ENCODE measurements around the gene BUB1B. TPM values are rescaled to one million over a fixed set of nuclear protein-coding genes. Genes with fewer than 3 reads are reported as not detected.

Gene BUB1B
- total and polyA plus RNA-seq, 7 donors, result 0.33 to 9.6 (median 1.8) TPM

DNA sequence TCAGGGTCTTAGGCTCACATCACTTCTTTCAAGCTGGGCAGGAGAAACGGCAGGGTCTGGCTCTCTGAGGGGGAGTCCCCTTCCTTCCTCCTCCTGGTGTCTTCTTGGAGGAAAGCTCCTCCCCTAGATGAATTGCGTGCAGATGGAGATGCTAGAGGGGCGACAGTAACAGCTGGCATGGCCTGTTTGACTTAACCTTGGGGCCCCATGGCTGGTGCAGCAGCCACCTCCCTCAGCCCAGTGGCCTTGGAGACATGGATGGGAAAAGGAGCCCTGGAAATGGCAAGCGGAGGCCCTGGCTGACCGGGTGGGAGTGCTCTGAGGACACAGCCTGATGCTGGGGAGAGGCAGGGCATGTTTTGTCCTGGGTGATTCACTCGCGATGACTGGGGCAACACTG is 98.2 kb downstream of the BUB1B start:
- DNase-seq, result no peak
- intact Hi-C loops (cut with DNase I), result no loop called here
- no peak overlapping the region for H3K27ac ChIP-seq
- TF ChIP-seq, protein P1, sequence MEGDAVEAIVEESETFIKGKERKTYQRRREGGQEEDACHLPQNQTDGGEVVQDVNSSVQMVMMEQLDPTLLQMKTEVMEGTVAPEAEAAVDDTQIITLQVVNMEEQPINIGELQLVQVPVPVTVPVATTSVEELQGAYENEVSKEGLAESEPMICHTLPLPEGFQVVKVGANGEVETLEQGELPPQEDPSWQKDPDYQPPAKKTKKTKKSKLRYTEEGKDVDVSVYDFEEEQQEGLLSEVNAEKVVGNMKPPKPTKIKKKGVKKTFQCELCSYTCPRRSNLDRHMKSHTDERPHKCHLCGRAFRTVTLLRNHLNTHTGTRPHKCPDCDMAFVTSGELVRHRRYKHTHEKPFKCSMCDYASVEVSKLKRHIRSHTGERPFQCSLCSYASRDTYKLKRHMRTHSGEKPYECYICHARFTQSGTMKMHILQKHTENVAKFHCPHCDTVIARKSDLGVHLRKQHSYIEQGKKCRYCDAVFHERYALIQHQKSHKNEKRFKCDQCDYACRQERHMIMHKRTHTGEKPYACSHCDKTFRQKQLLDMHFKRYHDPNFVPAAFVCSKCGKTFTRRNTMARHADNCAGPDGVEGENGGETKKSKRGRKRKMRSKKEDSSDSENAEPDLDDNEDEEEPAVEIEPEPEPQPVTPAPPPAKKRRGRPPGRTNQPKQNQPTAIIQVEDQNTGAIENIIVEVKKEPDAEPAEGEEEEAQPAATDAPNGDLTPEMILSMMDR (IDR thresholded peaks at IDR 0.05), result no peak
- WGBS, 2 donors, result 68 to 87% methylated on average over 7 of the region's 7 CpGs
- H3K4me3 ChIP-seq, result no peak overlapping the region
- peaks cover 0 to 15% (median 0%) of the 10 kb centered on the region in 4 donors for H3K4me1 ChIP-seq
- no peaks in the 10 kb centered on the region for H3K9me3 ChIP-seq
- no peaks in the 10 kb centered on the region for H3K36me3 ChIP-seq
- peaks cover 0 to 17% (median 0%) of the 10 kb centered on the region in 3 donors for H3K27me3 ChIP-seq

DNA sequence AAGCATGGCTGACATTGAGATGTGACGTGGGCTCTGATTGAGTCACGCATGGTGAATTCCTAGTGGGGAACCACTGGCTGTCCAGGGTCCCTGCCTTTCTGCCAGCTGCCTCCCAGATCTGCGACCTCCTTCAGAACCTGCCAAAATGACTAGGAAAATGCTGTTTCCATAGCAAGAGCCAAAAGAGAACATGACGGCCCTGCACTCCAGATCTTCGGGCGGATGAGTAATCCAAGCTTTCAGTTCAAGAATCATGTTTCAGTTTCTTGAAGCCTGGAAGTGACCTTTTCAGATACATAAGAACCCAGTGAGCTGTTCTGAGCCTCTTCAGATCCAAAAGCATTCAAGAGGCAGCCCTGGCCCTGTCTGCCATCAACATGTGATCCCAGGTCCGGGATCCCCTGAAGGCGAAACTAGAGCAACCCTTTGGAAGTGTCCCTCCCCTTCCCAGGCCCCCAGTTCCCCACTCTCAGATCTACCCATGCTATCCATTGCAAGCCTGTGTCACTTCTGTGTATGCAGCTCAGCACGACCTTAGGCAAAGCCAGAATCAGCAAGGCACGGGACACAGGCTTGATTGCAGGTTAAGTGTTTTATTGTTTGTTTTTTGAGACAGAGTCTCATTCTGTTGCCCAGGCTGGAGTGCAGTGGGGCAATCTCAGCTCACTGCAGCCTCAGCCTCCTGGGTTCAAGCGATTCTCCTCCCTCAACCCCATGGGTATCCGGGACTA is 102.3 kb downstream of the BUB1B start:
- Histone ChIP-seq H3K27me3 (no peaks in the 10 kb centered on the region), H3K4me1 (peaks cover 0 to 38% (median 12%) of the 10 kb centered on the region in 4 donors), H3K9me3 (no peaks in the 10 kb centered on the region), H3K36me3 (no peaks in the 10 kb centered on the region), H3K27ac (peak overlapping the region in 1 of 4 donors; percentile 75), H3K4me3 (no peak overlapping the region)
- intact Hi-C loops (cut with DNase I), result loop anchor here (10.0 kb wide), 1 partner anchor 478 kb away; the partner anchor contains the start of gene FSIP1
- WGBS, 2 donors, result 51 to 77% methylated on average over 12 of the region's 12 CpGs
- TF ChIP-seq POLR2A (IDR thresholded peaks at IDR 0.05), result no peak
- TF ChIP-seq, protein P1 (IDR thresholded peaks at IDR 0.05), result no peak
- TF ChIP-seq EP300 (IDR thresholded peaks at IDR 0.05), result peak in 1 of 4 donors; percentile 72
- peak in 1 of 4 donors; percentile 73 for TF ChIP-seq POLR2AphosphoS5 (IDR thresholded peaks at IDR 0.05)
- DNase-seq, result no peak

DNA sequence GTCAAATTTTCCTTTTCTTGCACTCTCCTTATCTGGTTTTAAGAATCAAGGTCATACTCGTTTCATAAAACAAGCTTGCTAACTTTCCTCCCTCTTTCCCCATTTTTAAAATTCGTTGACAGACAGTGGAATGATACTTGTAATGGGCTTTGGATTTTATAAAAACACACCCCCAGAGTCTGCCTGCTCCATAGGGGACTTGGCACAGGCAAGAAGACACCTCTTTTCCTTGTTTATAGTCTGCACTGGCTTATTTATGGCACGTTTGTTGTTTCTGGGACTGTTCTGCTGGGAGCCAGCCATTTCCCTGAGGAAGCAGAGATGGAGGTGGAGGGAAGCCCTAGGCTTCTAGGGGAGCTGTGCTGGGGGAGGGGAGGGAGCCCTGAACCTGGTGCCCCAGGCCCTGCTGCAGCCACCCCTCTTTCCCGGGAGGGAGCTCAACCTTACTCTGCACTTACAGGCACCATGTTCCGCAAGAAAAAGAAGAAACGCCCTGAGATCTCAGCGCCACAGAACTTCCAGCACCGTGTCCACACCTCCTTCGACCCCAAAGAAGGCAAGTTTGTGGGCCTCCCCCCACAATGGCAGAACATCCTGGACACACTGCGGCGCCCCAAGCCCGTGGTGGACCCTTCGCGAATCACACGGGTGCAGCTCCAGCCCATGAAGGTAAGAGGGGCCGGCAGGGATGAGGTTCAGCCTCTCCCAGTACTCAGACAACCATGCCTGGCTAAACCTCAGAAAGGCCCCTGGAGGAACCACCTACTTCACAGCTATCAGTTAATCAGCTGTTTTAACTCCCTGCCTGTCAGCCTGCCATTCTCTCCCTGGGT is 103.7 kb downstream of the BUB1B start:
- Histone ChIP-seq H3K36me3 (no peaks in the 10 kb centered on the region), H3K4me3 (no peak overlapping the region), H3K4me1 (peaks cover 0 to 38% (median 12%) of the 10 kb centered on the region in 4 donors), H3K9me3 (no peaks in the 10 kb centered on the region), H3K27me3 (no peaks in the 10 kb centered on the region), H3K27ac (peak overlapping the region in 1 of 4 donors; percentile 75)
- WGBS, 2 donors, result 73 to 82% methylated on average over 16 of the region's 16 CpGs
- TF ChIP-seq POLR2AphosphoS5 (IDR thresholded peaks at IDR 0.05) (no peak), POLR2A (IDR thresholded peaks at IDR 0.05) (no peak), EP300 (IDR thresholded peaks at IDR 0.05) (no peak)
- TF ChIP-seq, protein P1 (IDR thresholded peaks at IDR 0.05), result no peak
- intact Hi-C loops (cut with DNase I), result loop anchor here (10.0 kb wide), 1 partner anchor 480 kb away; the partner anchor contains the start of gene FSIP1
- DNase-seq, result no peak

DNA sequence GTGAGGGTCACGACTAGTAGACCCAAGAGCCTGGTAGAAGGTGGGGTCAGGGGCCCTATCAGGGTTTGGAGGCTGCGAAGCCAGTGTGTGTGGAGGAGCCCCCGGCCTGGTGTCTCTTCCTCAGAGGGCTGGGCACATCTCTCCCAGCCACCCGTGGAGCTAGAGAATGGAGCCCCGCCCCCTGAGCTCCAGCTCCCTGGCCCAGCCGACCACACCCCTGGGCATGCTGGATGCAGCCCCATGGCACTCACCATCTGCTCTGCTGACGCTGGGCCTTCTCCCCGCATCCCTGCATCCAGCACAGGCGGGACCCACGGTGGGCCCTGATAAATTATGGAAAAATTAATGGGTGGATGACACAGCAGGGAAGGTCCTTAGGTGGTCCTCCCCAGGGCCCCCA is 104.5 kb downstream of the BUB1B start:
- Histone ChIP-seq H3K27me3 (no peaks in the 10 kb centered on the region), H3K27ac (no peak overlapping the region), H3K4me3 (no peak overlapping the region), H3K4me1 (peaks cover 0 to 38% (median 12%) of the 10 kb centered on the region in 4 donors), H3K9me3 (no peaks in the 10 kb centered on the region), H3K36me3 (no peaks in the 10 kb centered on the region)
- intact Hi-C loops (cut with DNase I), result loop anchor here (10.0 kb wide), 1 partner anchor 481 kb away; the partner anchor contains the start of gene FSIP1
- TF ChIP-seq, protein P1 (IDR thresholded peaks at IDR 0.05), result no peak
- TF ChIP-seq POLR2AphosphoS5 (IDR thresholded peaks at IDR 0.05) (no peak), POLR2A (IDR thresholded peaks at IDR 0.05) (no peak), EP300 (IDR thresholded peaks at IDR 0.05) (no peak)
- WGBS, 2 donors, result 64 to 87% methylated on average over 10 of the region's 10 CpGs
- DNase-seq, result no peak

Data from sigmoid colon (tissue), 7 donors.